Lung (tissue), 12 donors: ENCODE measurements around the gene BRAF. TPM values are rescaled to one million over a fixed set of nuclear protein-coding genes. Genes with fewer than 3 reads are reported as not detected.

Experiments
- ATAC-seq: fragments of 200-7000 bp; cut with Tn5 transposase; one replicate; pipeline ENCODE4 v1.9.1; 2020; ENCODE audit warnings: moderate number of reproducible peaks; ENCODE audit not compliant: insufficient read depth, low FRiP score
- DNase-seq, 3 donors: peaks; one replicate each; pipeline ENCODE4 v3.0.0-alpha.2; 2013 to 2017
- H3K27ac ChIP-seq, 2 donors: one replicate each; pipeline ENCODE4 v1.5.1; 2013; ENCODE audit warnings: mild to moderate bottlenecking in 2 of 2, moderate library complexity in 2 of 2, control low read depth in 1 of 2, inconsistent platforms in 1 of 2, low read depth in 1 of 2, low read length in 1 of 2
- H3K27me3 ChIP-seq, 3 donors: one replicate each; pipeline ENCODE4 v1.5.1; 2013; ENCODE audit warnings: low read length in 2 of 3; ENCODE audit not compliant: control insufficient read depth in 3 of 3, insufficient read depth in 3 of 3
- H3K36me3 ChIP-seq, 4 donors: one replicate each; pipeline ENCODE4 v1.5.1; 2013; ENCODE audit warnings: low read length in 4 of 4, mild to moderate bottlenecking in 1 of 4, moderate library complexity in 1 of 4; ENCODE audit not compliant: control insufficient read depth in 4 of 4, insufficient read depth in 4 of 4
- H3K4me1 ChIP-seq, 5 donors: one replicate each; pipeline ENCODE4 v1.5.1; 2013; ENCODE audit warnings: low read length in 5 of 5, mild to moderate bottlenecking in 2 of 5, moderate library complexity in 1 of 5; ENCODE audit not compliant: control insufficient read depth in 5 of 5, insufficient read depth in 5 of 5
- H3K4me3 ChIP-seq: one replicate; pipeline ENCODE4 v1.5.1; 2013; ENCODE audit warnings: mild to moderate bottlenecking, control low read depth, moderate library complexity
- H3K9ac ChIP-seq, 2 donors: one replicate each; pipeline ENCODE4 v1.5.1; 2013; ENCODE audit warnings: low read length in 2 of 2, control low read depth in 1 of 2; ENCODE audit not compliant: insufficient read depth in 1 of 2
- H3K9me3 ChIP-seq, 4 donors: one replicate each; pipeline ENCODE4 v1.5.1; 2013; ENCODE audit warnings: low read length in 3 of 4, mild to moderate bottlenecking in 1 of 4, moderate library complexity in 1 of 4; ENCODE audit not compliant: control insufficient read depth in 4 of 4, insufficient read depth in 3 of 4
- CTCF ChIP-seq: IDR thresholded peaks from 2 replicates; pipeline ENCODE4 v1.5.1; 2012; ENCODE audit warnings: mild to moderate bottlenecking; ENCODE audit errors: control extremely low read depth, extremely low read depth
- WGBS, 2 donors: extraction: QIAGEN DNeasy Blood & Tissue Kit; methylation state at CpG; one replicate each; pipeline ENCODE4 v1.1.7; 2013; 5-methylcytosine and 5-hydroxymethylcytosine counted together
- polyA plus RNA-seq, 2 donors: library from polyadenylated mRNA; stranded (reverse); fragments of 200-250 nt; gene quantifications; one replicate each; pipeline ENCODE4 v1.2.1, GENCODE V29; 2013
- total RNA-seq, 2 donors: library from RNA; depleted of rRNA in 1 of 2; stranded (reverse); fragments of >200 nt in 1 of 2; gene quantifications; one replicate each; pipeline ENCODE4 v1.2.1, GENCODE V29; 2014 to 2021
- donor health status: control.
- donor health status: control.
- donor health status: Bipolar disorder and iron deficiency.
- donor health status: healthy.
- donor health status: DM: yes; HTN: yes; CAD: no.

Gene BRAF
- total and polyA plus RNA-seq, 4 donors: 6.5 to 111 (median 22.3) TPM

GRCh38 chr7:140877249-140877524 is 47.5 kb downstream of the BRAF start:
- 100% methylated on average over 1 of the region's 1 CpG for WGBS, 2 donors
- ATAC-seq: no peak
- no peak overlapping the region for H3K9ac ChIP-seq

GRCh38 chr7:140876519-140877248 is 48.0 kb downstream of the BRAF start:
- Histone ChIP-seq H3K27me3 (no peaks in the 10 kb centered on the region), H3K9ac (no peak overlapping the region), H3K4me1 (peaks cover 0 to 8% (median 1%) of the 10 kb centered on the region in 5 donors), H3K36me3 (peaks cover 0 to 3% (median 0%) of the 10 kb centered on the region in 4 donors), H3K9me3 (no peaks in the 10 kb centered on the region), H3K4me3 (no peak overlapping the region), H3K27ac (no peak overlapping the region)
- no peak for TF ChIP-seq CTCF
- ATAC-seq (no peak), DNase-seq (no peak)
- 50% methylated on average over 2 of the region's 2 CpGs for WGBS, 2 donors

More at GRCh38 chr7:140877249-140877524, 47.5 kb downstream of the BRAF start:
- no peak overlapping the region for H3K4me3 ChIP-seq
- no peak for TF ChIP-seq CTCF
- no peaks in the 10 kb centered on the region for H3K9me3 ChIP-seq
- H3K4me1 ChIP-seq: peaks cover 0 to 8% (median 1%) of the 10 kb centered on the region in 5 donors
- H3K36me3 ChIP-seq: peaks cover 0 to 3% (median 0%) of the 10 kb centered on the region in 4 donors
- no peak for DNase-seq
- H3K27ac ChIP-seq: no peak overlapping the region
- H3K27me3 ChIP-seq: no peaks in the 10 kb centered on the region

- peaks cover 0 to 3% (median 0%) of the 10 kb centered on the region in 4 donors for H3K36me3 ChIP-seq
- H3K4me3 ChIP-seq: no peak overlapping the region
- H3K27ac ChIP-seq: no peak overlapping the region
- ATAC-seq (no peak), DNase-seq (no peak)
- H3K4me1 ChIP-seq: peaks cover 0 to 4% (median 0%) of the 10 kb centered on the region in 5 donors
- no peaks in the 10 kb centered on the region for H3K9me3 ChIP-seq
- no peak overlapping the region for H3K9ac ChIP-seq
- 82 to 84% methylated on average over 4 of the region's 4 CpGs for WGBS, 2 donors
- H3K27me3 ChIP-seq: no peaks in the 10 kb centered on the region
- TF ChIP-seq CTCF: no peak
Measured at GRCh38 chr7:140873434-140873833, 51.3 kb downstream of the BRAF start.

GRCh38 chr7:140870003-140870402 is 54.7 kb downstream of the BRAF start:
- no peaks in the 10 kb centered on the region for H3K27me3 ChIP-seq
- 34 to 58% methylated on average over 1 of the region's 1 CpG for WGBS, 2 donors
- peaks cover 0 to 3% (median 0%) of the 10 kb centered on the region in 4 donors for H3K36me3 ChIP-seq
- no peak overlapping the region for H3K9ac ChIP-seq
- H3K9me3 ChIP-seq: no peaks in the 10 kb centered on the region
- no peak for DNase-seq
- no peak for ATAC-seq
- no peak overlapping the region for H3K27ac ChIP-seq
- no peak overlapping the region for H3K4me3 ChIP-seq
- peaks cover 0 to 6% (median 0%) of the 10 kb centered on the region in 5 donors for H3K4me1 ChIP-seq
- TF ChIP-seq CTCF: no peak
